HG02798 (cell line): ENCODE measurements around the gene PPP3R1.

Experiments
- ATAC-seq: cut with Tn5 transposase; IDR thresholded peaks from one replicate; pipeline ENCODE4 v1.9.1; 2021; ENCODE audit warnings: mild to moderate bottlenecking; ENCODE audit not compliant: unreplicated experiment, poor library complexity

PPP3R1 gene

DNA sequence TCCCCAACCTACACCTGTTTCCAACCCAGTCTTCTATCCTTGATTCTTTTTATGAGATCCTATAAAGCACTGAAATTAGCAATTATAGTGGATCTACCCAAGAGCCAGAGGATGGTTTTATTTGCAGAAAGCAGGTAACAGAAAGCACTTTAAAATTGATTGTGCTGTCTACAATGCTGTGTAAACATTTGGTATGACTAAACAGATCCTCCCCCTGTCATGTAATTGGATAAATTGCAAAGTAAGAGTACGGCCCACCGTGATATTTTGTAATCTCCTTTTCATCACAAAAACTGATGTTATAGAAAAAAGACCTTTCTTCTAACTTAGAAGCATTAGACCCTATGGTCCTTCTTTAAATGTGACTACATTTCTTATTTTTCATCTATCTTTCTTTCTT is 11.3 kb upstream of the PPP3R1 start:
- no peak for ATAC-seq

GRCh38 chr2:68258851-68259250 is 6.5 kb upstream of the PPP3R1 start:
- ATAC-seq, result no peak

- no peak for ATAC-seq
Observed at GRCh38 chr2:68256093-68256450, 3.7 kb upstream of the PPP3R1 start.

DNA sequence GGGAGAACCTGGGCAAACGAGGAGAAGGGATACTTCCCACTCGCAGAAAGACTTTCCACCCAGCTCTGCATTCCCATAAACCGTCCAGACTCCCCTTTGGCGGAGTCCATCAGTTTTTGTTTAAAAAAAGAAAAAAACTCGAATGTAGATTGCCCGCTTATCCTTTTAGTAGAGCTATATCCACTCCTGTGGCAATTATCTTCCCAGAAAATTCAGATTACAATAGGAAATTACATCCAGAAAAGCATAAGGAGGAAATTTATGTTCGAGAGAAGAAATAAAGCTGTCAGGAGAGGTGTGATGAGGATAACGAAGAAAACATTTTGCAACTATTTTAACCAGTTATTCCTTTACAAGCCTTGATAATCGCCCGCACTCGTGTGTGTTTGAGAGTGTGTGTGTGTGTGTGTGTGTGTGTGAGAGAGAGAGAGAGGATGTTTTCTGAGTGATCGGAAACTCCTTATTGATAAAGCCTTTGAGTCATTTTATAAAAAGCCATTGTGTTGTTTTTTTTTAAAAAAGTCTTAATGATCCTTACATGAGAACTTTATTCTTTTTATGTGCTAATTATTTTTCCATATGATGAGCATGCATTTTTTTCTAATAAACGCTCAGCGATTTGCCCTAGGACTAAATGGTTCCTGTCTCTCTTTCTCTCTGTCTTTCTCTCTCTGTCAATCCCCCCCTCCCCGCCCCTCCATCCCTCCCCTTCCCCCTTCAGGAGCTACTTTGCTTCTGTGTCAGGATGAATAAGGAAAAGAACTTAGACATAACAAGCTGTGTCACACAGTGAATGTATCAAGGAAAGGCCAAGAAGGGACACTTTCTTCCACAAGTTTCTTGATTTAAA is 1.1 kb upstream of the PPP3R1 start:
- ATAC-seq, result no peak

- peak; percentile 4 for ATAC-seq
Observed at GRCh38 chr2:68251855-68252399, 405 bp downstream of the PPP3R1 start.

- peak; percentile 54 for ATAC-seq
Observed at GRCh38 chr2:68251187-68251854, 1.0 kb downstream of the PPP3R1 start.

DNA sequence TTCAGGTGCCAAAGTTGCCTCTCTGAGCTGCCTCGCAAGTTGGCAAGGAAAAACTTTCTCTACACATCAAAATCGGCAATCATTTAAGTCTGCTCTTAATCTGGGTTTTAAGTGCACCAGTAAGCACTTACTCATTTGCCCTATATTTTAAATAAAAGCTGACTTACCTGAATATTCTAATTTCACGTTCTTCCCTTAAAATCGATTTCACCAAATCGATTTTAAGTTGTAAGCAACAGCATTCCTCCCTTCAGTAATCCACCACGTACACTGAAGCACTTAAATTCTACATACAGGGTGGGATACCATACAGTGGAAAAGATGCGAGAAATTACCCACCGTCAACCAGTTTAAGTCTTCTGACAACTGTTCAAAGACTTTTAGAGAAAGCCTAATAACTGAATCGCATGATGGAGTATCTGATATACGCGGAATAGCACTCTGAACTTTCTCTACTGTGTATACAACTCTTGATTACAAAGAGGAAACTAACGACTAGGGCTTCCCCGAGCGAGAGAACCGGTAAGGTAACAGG is 1.6 kb downstream of the PPP3R1 start:
- no peak for ATAC-seq

DNA sequence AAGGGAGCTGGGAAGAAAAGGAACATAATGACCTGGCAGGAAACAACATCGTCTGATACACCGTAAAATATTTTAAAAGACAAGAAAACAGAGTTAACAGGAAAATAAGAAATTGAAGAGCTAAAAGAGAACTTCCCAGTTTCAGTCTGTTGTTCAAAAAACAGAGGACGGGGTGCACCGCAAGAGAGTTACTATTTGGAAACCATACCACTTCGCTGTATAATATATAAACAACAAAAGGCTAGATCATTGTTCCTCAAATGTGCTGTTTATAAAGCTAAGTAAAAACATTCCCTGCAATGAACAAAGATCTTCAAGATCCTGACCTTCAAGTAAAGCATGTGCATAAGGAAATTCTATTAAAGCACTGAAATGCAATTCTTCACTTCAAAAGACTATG is 2.1 kb downstream of the PPP3R1 start:
- ATAC-seq, result no peak

DNA sequence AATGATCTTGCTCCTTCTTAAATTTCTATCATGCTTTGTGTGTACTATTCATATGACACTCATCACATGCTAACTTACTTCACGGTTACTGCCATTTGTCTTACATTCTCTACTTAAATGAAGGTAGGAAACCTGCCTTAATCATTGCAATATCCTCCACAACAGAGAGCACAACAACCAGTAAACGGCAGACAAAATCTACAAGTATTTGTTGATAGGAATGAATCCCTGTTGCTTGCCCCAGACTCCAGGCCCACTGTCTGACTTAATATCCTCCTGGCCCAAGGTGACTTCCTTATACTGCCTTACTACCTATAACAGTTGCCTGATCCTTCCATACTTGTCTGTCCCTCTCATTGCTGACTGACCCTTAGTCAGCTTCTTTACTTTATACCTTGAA is 3.5 kb downstream of the PPP3R1 start:
- ATAC-seq, result no peak

- no peak for ATAC-seq
Observed at GRCh38 chr2:68248361-68248760, 4.0 kb downstream of the PPP3R1 start.

GRCh38 chr2:68246396-68246795 is 5.9 kb downstream of the PPP3R1 start:
- no peak for ATAC-seq

DNA sequence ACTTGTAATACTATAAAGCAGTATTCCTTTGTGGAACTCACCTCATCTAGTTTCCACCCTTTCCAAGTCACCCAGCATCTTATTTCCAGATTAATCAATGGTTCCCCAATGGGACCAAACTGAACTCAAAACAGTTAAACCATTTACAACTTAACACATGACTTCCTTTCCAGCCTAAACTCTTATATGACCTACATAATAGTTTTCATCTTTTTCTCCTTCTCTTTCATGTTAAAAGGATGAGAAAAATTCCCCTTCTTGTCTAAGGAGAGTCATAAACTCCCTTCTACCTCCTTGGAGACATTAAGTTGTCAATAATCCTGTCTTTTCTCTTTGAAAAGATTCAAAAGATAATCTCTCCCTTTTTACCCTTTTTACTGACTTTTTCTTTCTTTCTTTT is 6.7 kb downstream of the PPP3R1 start:
- ATAC-seq, result no peak

DNA sequence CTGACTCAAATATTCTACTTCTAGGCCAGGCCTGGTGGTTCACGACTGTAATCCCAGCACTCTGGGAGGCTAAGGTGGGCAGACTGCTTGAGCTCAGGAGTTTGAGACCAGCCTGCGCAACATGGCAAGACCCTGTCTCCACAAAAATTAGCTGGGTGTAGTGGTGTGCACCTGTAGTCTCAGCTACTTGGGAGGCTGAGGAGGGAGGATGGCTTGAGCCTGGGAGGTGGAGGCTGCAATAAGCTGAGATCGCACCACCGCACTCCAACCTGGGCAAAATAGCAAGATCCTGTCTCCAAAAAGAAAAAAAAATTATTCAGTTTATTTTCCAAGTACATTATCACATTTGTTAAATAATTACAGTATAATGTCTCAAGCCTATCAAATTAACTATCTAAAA is 7.3 kb downstream of the PPP3R1 start:
- no peak for ATAC-seq

GRCh38 chr2:68244456-68244855 is 7.9 kb downstream of the PPP3R1 start:
- no peak for ATAC-seq

- no peak for ATAC-seq
Observed at GRCh38 chr2:68241732-68242131, 10.6 kb downstream of the PPP3R1 start.

DNA sequence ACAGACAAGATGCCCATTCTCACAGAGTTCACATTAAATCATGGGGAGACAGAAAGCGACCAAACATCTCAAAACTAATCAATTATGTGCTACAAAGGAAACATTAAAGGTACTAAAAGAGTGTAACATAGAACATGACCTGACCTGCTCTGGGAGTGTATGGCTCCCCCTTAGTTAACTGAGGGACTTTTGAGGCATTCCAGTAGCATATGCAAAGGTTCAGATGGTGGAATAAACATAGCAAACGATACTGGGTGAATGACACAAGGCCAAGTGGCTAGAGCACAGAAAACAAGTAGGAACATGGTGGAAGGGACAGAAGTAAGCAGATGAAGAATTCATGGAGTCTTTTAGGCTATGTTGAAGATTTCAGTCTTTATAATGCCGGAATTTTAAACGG is 11.9 kb downstream of the PPP3R1 start:
- ATAC-seq, result no peak

- ATAC-seq, result no peak
Observed at GRCh38 chr2:68238955-68239822, 13.1 kb downstream of the PPP3R1 start.

DNA sequence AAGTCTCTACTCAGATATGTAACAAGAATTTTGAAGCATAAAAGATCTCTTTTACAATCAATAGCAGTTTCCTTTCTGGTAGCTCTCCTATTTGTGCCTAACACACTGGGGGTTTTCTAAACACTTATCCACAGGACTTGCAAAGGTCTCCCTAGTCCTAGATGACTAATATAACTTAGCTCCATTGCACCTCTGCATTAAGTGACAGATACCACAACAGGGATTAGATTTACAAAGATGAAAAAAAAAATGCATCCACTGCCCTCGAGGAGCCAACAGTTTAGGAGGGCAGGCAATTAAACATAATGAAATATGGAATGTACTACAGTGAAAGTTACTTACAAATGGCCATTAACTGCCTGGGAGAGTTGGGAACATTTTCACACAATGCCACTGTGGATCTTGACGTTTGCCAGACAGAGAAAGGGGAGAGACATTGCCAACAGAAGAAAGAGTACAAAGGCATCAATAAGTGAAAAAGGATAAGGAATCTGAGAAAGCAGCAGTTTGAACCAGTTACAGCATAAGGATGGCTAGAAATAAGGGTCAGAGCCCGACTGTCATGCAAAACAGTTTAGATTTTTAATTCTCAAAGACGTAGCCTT is 14.3 kb downstream of the PPP3R1 start:
- ATAC-seq, result no peak

- ATAC-seq, result no peak
Observed at GRCh38 chr2:68237404-68237803, 14.9 kb downstream of the PPP3R1 start.

GRCh38 chr2:68236876-68237275 is 15.5 kb downstream of the PPP3R1 start:
- no peak for ATAC-seq
